CD14-positive monocyte (primary cell): Measurements from ENCODE around the gene ARHGAP33. TPM values are rescaled to one million over a fixed set of nuclear protein-coding genes. Genes with fewer than 3 reads are reported as not detected.

Experiments
- DNase-seq, 3 donors: peaks; one replicate each; pipeline ENCODE4 v3.0.0-alpha.2; 2011 to 2022
- H2AFZ ChIP-seq: 2 replicates; pipeline ENCODE4 v1.6.0; 2012; ENCODE audit warnings: mild to moderate bottlenecking, low read depth, low read length, inconsistent platforms; ENCODE audit not compliant: insufficient read depth, poor library complexity, severe bottlenecking
- H3K27ac ChIP-seq, 2 donors: 1 replicate in 1 of 2; 2 replicates in 1 of 2; pipeline ENCODE4 v1.5.1; 2012 to 2013; ENCODE audit warnings: low read length in 2 of 2, control low read depth in 1 of 2, inconsistent platforms in 1 of 2, low read depth in 1 of 2, mild to moderate bottlenecking in 1 of 2
- H3K27me3 ChIP-seq, 2 donors: one replicate each; pipeline versions ENCODE4 v1.6.0 to v1.6.1; 2011 to 2013; ENCODE audit warnings: low read length in 2 of 2; ENCODE audit not compliant: control insufficient read depth in 2 of 2, insufficient read depth in 2 of 2
- H3K36me3 ChIP-seq, 2 donors: replicated peaks in 1 of 2; 1 replicate in 1 of 2; 2 replicates in 1 of 2; pipeline versions ENCODE4 v1.5.1 to v1.6.1; 2012 to 2013; ENCODE audit warnings: low read length in 2 of 2, control low read depth in 1 of 2, inconsistent platforms in 1 of 2, mild to moderate bottlenecking in 1 of 2; ENCODE audit not compliant: insufficient read depth in 2 of 2, control insufficient read depth in 1 of 2
- H3K4me1 ChIP-seq, 2 donors: 1 replicate in 1 of 2; 2 replicates in 1 of 2; pipeline versions ENCODE4 v1.5.1 to v1.6.1; 2012 to 2013; ENCODE audit warnings: low read length in 2 of 2, control low read depth in 1 of 2, inconsistent platforms in 1 of 2, mild to moderate bottlenecking in 1 of 2, moderate library complexity in 1 of 2; ENCODE audit not compliant: insufficient read depth in 2 of 2, control insufficient read depth in 1 of 2
- H3K4me2 ChIP-seq: replicated peaks from 2 replicates; pipeline ENCODE3; 2012; ENCODE audit warnings: low read length, moderate library complexity, mild to moderate bottlenecking; ENCODE audit not compliant: poor library complexity, severe bottlenecking; ENCODE audit errors: extremely low read depth
- H3K4me3 ChIP-seq, 3 experiments: fragments of 200-600 bp in 1 of 3; sonication (generic) in 1 of 3; replicated peaks in 1 of 3; 1 replicate in 2 of 3; 2 replicates in 1 of 3; pipeline ENCODE4 v1.5.1; 2011 to 2013; ENCODE audit warnings: low read length in 3 of 3, mild to moderate bottlenecking in 3 of 3, control low read depth in 2 of 3, low read depth in 2 of 3, inconsistent platforms in 1 of 3, moderate library complexity in 1 of 3
- H3K79me2 ChIP-seq: 2 replicates; pipeline ENCODE4 v1.6.0; 2012; ENCODE audit warnings: mild to moderate bottlenecking, control low read depth, inconsistent platforms, low read length, moderate library complexity; ENCODE audit not compliant: insufficient read depth
- H3K9ac ChIP-seq: 2 replicates; pipeline ENCODE4 v1.6.0; 2017; ENCODE audit warnings: low read length, mild to moderate bottlenecking; ENCODE audit not compliant: insufficient read depth, poor library complexity, severe bottlenecking
- H3K9me3 ChIP-seq, 2 donors: replicated peaks in 1 of 2; 1 replicate in 1 of 2; 2 replicates in 1 of 2; pipeline versions ENCODE4 v1.5.1 to v1.6.1; 2012 to 2013; ENCODE audit warnings: low read length in 2 of 2, control low read depth in 1 of 2; ENCODE audit not compliant: control insufficient read depth in 1 of 2, insufficient read depth in 1 of 2
- H4K20me1 ChIP-seq: 2 replicates; pipeline ENCODE4 v1.6.0; 2012; ENCODE audit warnings: mild to moderate bottlenecking, low read length, control low read depth, moderate library complexity; ENCODE audit not compliant: insufficient read depth
- H3K27ac Mint-ChIP-seq, 7 donors: one replicate each; pipeline ENCODE4 v1.8.0; 2020; ENCODE audit warnings: mild to moderate bottlenecking in 7 of 7, mixed read lengths in 7 of 7, moderate library complexity in 6 of 7, inconsistent platforms in 2 of 7
- H3K27me3 Mint-ChIP-seq, 3 donors: one replicate each; pipeline ENCODE4 v1.8.0; 2021 to 2022; ENCODE audit warnings: low read depth in 3 of 3, mild to moderate bottlenecking in 3 of 3, mixed read lengths in 3 of 3, moderate library complexity in 3 of 3, inconsistent platforms in 1 of 3
- H3K36me3 Mint-ChIP-seq, 2 donors: one replicate each; pipeline ENCODE4 v1.8.0; 2020; ENCODE audit warnings: mixed read lengths in 2 of 2, inconsistent platforms in 1 of 2, mild to moderate bottlenecking in 1 of 2
- H3K4me1 Mint-ChIP-seq: one replicate; pipeline ENCODE4 v1.8.0; 2020; ENCODE audit warnings: mild to moderate bottlenecking, mixed read lengths
- H3K4me3 Mint-ChIP-seq, 2 donors: one replicate each; pipeline ENCODE4 v1.8.0; 2020; ENCODE audit warnings: mild to moderate bottlenecking in 2 of 2, mixed read lengths in 2 of 2, moderate library complexity in 1 of 2
- H3K9me3 Mint-ChIP-seq, 7 donors: one replicate each; pipeline ENCODE4 v1.8.0; 2020 to 2022; ENCODE audit warnings: mixed read lengths in 7 of 7, mild to moderate bottlenecking in 6 of 7, moderate library complexity in 6 of 7, inconsistent platforms in 2 of 7
- WGBS: methylation state at CpG from one replicate; pipeline ENCODE4 v1.1.5; 2013; ENCODE audit warnings: missing lambda C conversion rate; ENCODE audit not compliant: insufficient coverage; 5-methylcytosine and 5-hydroxymethylcytosine counted together
- intact Hi-C, 2 donors: fragments of 100-400 bp; cut with micrococcal nuclease; formaldehyde crosslinking; loops; one replicate each; pipeline versions ENCODE4 v1.15.0 to v1.15.1; 2023
- polyA plus RNA-seq, 3 donors: library from polyadenylated mRNA; depleted of rRNA in 1 of 3; unstranded in 2 of 3; stranded (reverse) in 1 of 3; fragments of 300-500 nt in 2 of 3; fragments of >200 nt in 1 of 3; fragmentation: Illumina TruSeq in 2 of 3; gene quantifications; 1 replicate in 2 of 3; 2 replicates in 1 of 3; pipeline ENCODE4 v1.2.3, GENCODE V29; 2012 to 2021
- TF ChIP-seq, protein P1 (sequence below): fragments of 200-600 bp; IDR thresholded peaks from one replicate; pipeline ENCODE4 v1.8.0; 2022; ENCODE audit warnings: antibody characterized with exemption, mild to moderate bottlenecking

Gene ARHGAP33
- polyA plus RNA-seq, 3 donors, result 8.6 TPM; not detected in 2

DNA sequence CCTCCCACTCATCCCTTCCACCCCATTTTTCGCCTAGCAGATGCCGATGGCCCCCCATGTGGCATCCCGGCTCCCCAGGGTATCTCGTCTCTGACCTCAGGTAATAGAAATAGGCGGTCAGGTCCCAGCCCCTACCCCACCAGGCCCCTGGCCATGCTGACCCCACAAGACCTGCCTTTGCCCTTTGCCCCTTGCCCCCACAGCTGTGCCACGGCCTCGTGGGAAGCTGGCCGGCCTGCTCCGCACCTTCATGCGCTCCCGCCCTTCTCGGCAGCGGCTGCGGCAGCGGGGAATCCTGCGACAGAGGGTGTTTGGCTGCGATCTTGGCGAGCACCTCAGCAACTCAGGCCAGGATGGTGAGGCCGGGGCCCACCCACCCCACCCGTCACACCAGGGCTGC lies 5.4 kb downstream of the ARHGAP33 start:
- Mint-ChIP-seq H3K36me3 (peaks cover 35 to 62% of the 10 kb centered on the region in 2 donors), H3K4me1 (peaks cover 14% of the 10 kb centered on the region), H3K9me3 (no peaks in the 10 kb centered on the region), H3K27ac (no peak overlapping the region), H3K4me3 (no peak overlapping the region), H3K27me3 (peaks cover 0 to 2% (median 0%) of the 10 kb centered on the region in 3 donors)
- Histone ChIP-seq H3K4me3 (no peak overlapping the region), H3K36me3 (peaks cover 26 to 40% of the 10 kb centered on the region in 2 donors), H3K27ac (no peak overlapping the region), H3K9me3 (no peaks in the 10 kb centered on the region), H3K4me1 (peaks cover 6 to 12% of the 10 kb centered on the region in 2 donors), H3K79me2 (peaks cover 19% of the 10 kb centered on the region), H3K27me3 (no peaks in the 10 kb centered on the region), H2AFZ (no peak overlapping the region), H3K9ac (no peak overlapping the region), H4K20me1 (no peaks in the 10 kb centered on the region), H3K4me2 (no peak overlapping the region)
- intact Hi-C loops, result no loop called here
- TF ChIP-seq, protein P1, sequence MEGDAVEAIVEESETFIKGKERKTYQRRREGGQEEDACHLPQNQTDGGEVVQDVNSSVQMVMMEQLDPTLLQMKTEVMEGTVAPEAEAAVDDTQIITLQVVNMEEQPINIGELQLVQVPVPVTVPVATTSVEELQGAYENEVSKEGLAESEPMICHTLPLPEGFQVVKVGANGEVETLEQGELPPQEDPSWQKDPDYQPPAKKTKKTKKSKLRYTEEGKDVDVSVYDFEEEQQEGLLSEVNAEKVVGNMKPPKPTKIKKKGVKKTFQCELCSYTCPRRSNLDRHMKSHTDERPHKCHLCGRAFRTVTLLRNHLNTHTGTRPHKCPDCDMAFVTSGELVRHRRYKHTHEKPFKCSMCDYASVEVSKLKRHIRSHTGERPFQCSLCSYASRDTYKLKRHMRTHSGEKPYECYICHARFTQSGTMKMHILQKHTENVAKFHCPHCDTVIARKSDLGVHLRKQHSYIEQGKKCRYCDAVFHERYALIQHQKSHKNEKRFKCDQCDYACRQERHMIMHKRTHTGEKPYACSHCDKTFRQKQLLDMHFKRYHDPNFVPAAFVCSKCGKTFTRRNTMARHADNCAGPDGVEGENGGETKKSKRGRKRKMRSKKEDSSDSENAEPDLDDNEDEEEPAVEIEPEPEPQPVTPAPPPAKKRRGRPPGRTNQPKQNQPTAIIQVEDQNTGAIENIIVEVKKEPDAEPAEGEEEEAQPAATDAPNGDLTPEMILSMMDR, result no peak
- WGBS, result 98% methylated on average over 18 of the region's 20 CpGs
- DNase-seq, result no peak

DNA sequence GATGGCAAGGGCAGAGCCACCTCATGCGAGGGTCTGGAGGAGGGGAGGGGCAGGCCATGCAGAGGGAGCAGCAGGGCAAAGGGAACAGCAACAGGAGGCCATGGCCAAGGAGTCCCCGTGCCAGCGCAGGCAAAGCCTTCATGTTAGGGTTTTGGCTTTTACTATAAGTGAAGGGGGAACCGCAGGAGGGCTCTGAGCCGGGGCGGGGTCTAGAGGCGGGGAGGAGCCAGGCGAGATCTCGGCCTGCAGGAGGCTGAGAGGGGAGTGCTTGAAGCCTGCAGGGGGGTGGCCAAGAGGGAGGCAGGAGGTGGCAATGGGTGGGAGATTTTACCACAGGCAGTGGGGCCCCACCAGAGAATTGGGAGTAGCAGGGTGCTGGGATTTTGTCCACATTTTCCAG lies 6.3 kb downstream of the ARHGAP33 start:
- Histone ChIP-seq H3K79me2 (peaks cover 10% of the 10 kb centered on the region), H3K9ac (no peak overlapping the region), H2AFZ (no peak overlapping the region), H3K27ac (no peak overlapping the region), H3K36me3 (peaks cover 26 to 47% of the 10 kb centered on the region in 2 donors), H3K4me1 (peaks cover 0 to 2% of the 10 kb centered on the region in 2 donors), H4K20me1 (no peaks in the 10 kb centered on the region), H3K4me2 (no peak overlapping the region), H3K4me3 (no peak overlapping the region), H3K27me3 (no peaks in the 10 kb centered on the region), H3K9me3 (no peaks in the 10 kb centered on the region)
- Mint-ChIP-seq H3K27me3 (peaks cover 0 to 2% (median 0%) of the 10 kb centered on the region in 3 donors), H3K4me3 (no peak overlapping the region), H3K4me1 (peaks cover 5% of the 10 kb centered on the region), H3K9me3 (no peaks in the 10 kb centered on the region), H3K36me3 (peaks cover 40 to 69% of the 10 kb centered on the region in 2 donors), H3K27ac (peak overlapping the region in 3 of 7 donors; percentile 46 to 74 (median 70))
- intact Hi-C loops, result no loop called here
- no peak for DNase-seq
- TF ChIP-seq, protein P1, result no peak
- 98% methylated on average over 5 of the region's 9 CpGs for WGBS
